Sigmoid colon (tissue), 7 donors: ENCODE measurements around the gene TMTC2. TPM values are rescaled to one million over a fixed set of nuclear protein-coding genes. Genes with fewer than 3 reads are reported as not detected.

Experiments
- DNase-seq: peaks from one replicate; pipeline ENCODE4 v3.0.0-alpha.2; 2019
- H3K27ac ChIP-seq, 4 donors: fragments of 200-600 bp; sonication (generic); one replicate each; pipeline ENCODE4 v1.5.1; 2016 to 2019; ENCODE audit warnings: mild to moderate bottlenecking in 1 of 4
- H3K27me3 ChIP-seq, 3 donors: fragments of 200-600 bp; sonication (generic); one replicate each; pipeline ENCODE4 v1.5.1; 2019; ENCODE audit warnings: mild to moderate bottlenecking in 1 of 3
- H3K36me3 ChIP-seq, 4 donors: fragments of 200-600 bp; sonication (generic); one replicate each; pipeline ENCODE4 v1.5.1; 2016 to 2019
- H3K4me1 ChIP-seq, 4 donors: fragments of 200-600 bp; sonication (generic); one replicate each; pipeline ENCODE4 v1.5.1; 2017 to 2019
- H3K4me3 ChIP-seq, 4 donors: fragments of 200-600 bp; sonication (generic); one replicate each; pipeline ENCODE4 v1.5.1; 2017 to 2019; ENCODE audit warnings: mild to moderate bottlenecking in 2 of 4, moderate library complexity in 1 of 4
- H3K9me3 ChIP-seq, 4 donors: fragments of 200-600 bp in 3 of 4; sonication (generic) in 3 of 4; one replicate each; pipeline versions ENCODE4 v1.5.1 to v1.6.1; 2013 to 2019
- EP300 ChIP-seq, 4 donors: sonication (generic); formaldehyde crosslinking; IDR thresholded peaks; one replicate each; pipeline ENCODE4 v1.6.1; 2017; ENCODE audit warnings: antibody characterized with exemption in 4 of 4
- POLR2A ChIP-seq, 2 donors: fragments of 450-650 bp; IDR thresholded peaks; one replicate each; pipeline ENCODE4 v1.6.1; 2016; ENCODE audit warnings: antibody characterized with exemption in 2 of 2, mild to moderate bottlenecking in 2 of 2, moderate library complexity in 2 of 2
- POLR2AphosphoS5 ChIP-seq, 4 donors: sonication (generic); formaldehyde crosslinking; IDR thresholded peaks; one replicate each; pipeline ENCODE4 v1.6.1; 2017; ENCODE audit warnings: antibody characterized with exemption in 4 of 4
- WGBS, 2 donors: extraction: QIAGEN DNeasy Blood & Tissue Kit; methylation state at CpG; one replicate each; pipeline ENCODE4 v1.1.7; 2013; 5-methylcytosine and 5-hydroxymethylcytosine counted together
- intact Hi-C: fragments of 100-400 bp; cut with DNase I; formaldehyde crosslinking; loops from one replicate; pipeline ENCODE4 v1.15.1; 2023
- polyA plus RNA-seq, 3 donors: library from polyadenylated mRNA; stranded (reverse); fragments of 200-250 nt; gene quantifications; one replicate each; pipeline ENCODE4 v1.2.3, GENCODE V29; 2013
- total RNA-seq, 4 donors: library from RNA; depleted of rRNA; stranded (reverse); fragments of >200 nt; gene quantifications; one replicate each; pipeline ENCODE4 v1.1.0, GENCODE V29; 2016
- TF ChIP-seq, protein P1 (sequence below), 4 experiments: fragments of 450-650 bp in 3 of 4; fragments of 200-600 bp in 1 of 4; IDR thresholded peaks; one replicate each; pipeline ENCODE4 v1.5.1; 2016 to 2019; ENCODE audit warnings: antibody characterized with exemption in 4 of 4, mild to moderate bottlenecking in 3 of 4, moderate library complexity in 2 of 4
- donor health status: healthy with polysubstance abuse.
- donor health status: Bipolar disorder and iron deficiency.
- donor health status: healthy.

TMTC2 gene
- total and polyA plus RNA-seq, 7 donors: 1.2 to 74.4 (median 61.2) TPM

- 89 to 95% methylated on average over 1 of the region's 1 CpG for WGBS, 2 donors
Observed at GRCh38 chr12:82673698-82674097, 13.0 kb upstream of the TMTC2 start.

DNA sequence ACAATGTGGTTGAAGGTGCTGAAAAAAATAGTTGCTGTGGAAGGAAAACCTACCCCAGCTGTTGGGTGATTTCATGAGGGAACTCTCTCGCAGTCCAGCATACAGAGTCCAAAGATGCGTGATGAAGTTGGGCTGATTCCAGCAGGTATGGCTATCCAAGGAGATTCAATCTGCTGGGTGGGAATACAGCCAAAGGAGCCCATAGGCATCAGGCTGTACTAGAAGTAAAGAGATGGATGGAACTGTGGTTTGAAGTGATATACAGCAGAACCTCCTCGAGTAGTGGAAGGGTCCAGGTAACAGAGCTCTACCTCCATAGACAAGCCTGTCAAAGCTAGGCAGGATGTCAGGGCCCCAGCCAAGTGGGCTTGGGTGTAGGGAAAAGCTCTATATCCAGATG, 11.5 kb upstream of the TMTC2 start:
- no peaks in the 10 kb centered on the region for H3K4me1 ChIP-seq
- 90% methylated on average over 3 of the region's 3 CpGs for WGBS, 2 donors
- DNase-seq: no peak
- no peak overlapping the region for H3K27ac ChIP-seq
- H3K36me3 ChIP-seq: no peaks in the 10 kb centered on the region
- H3K4me3 ChIP-seq: no peak overlapping the region
- no peak for TF ChIP-seq POLR2AphosphoS5 (IDR thresholded peaks at IDR 0.05)
- TF ChIP-seq POLR2A (IDR thresholded peaks at IDR 0.05): no peak
- no peak for TF ChIP-seq EP300 (IDR thresholded peaks at IDR 0.05)
- TF ChIP-seq, protein P1, sequence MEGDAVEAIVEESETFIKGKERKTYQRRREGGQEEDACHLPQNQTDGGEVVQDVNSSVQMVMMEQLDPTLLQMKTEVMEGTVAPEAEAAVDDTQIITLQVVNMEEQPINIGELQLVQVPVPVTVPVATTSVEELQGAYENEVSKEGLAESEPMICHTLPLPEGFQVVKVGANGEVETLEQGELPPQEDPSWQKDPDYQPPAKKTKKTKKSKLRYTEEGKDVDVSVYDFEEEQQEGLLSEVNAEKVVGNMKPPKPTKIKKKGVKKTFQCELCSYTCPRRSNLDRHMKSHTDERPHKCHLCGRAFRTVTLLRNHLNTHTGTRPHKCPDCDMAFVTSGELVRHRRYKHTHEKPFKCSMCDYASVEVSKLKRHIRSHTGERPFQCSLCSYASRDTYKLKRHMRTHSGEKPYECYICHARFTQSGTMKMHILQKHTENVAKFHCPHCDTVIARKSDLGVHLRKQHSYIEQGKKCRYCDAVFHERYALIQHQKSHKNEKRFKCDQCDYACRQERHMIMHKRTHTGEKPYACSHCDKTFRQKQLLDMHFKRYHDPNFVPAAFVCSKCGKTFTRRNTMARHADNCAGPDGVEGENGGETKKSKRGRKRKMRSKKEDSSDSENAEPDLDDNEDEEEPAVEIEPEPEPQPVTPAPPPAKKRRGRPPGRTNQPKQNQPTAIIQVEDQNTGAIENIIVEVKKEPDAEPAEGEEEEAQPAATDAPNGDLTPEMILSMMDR (IDR thresholded peaks at IDR 0.05): no peak
- H3K9me3 ChIP-seq: no peaks in the 10 kb centered on the region
- intact Hi-C loops: no loop called here
- no peaks in the 10 kb centered on the region for H3K27me3 ChIP-seq

More at GRCh38 chr12:82673698-82674097, 13.0 kb upstream of the TMTC2 start:
- Histone ChIP-seq H3K4me3 (no peak overlapping the region), H3K4me1 (no peaks in the 10 kb centered on the region), H3K36me3 (no peaks in the 10 kb centered on the region), H3K27me3 (no peaks in the 10 kb centered on the region), H3K27ac (no peak overlapping the region), H3K9me3 (no peaks in the 10 kb centered on the region)
- TF ChIP-seq POLR2A (IDR thresholded peaks at IDR 0.05) (no peak), EP300 (IDR thresholded peaks at IDR 0.05) (no peak), POLR2AphosphoS5 (IDR thresholded peaks at IDR 0.05) (peak in 1 of 4 donors; percentile 22)
- TF ChIP-seq, protein P1 (IDR thresholded peaks at IDR 0.05): no peak
- intact Hi-C loops: no loop called here
- no peak for DNase-seq

- H3K27me3 ChIP-seq: no peaks in the 10 kb centered on the region
- TF ChIP-seq POLR2AphosphoS5 (IDR thresholded peaks at IDR 0.05) (no peak), EP300 (IDR thresholded peaks at IDR 0.05) (no peak), POLR2A (IDR thresholded peaks at IDR 0.05) (no peak)
- TF ChIP-seq, protein P1 (IDR thresholded peaks at IDR 0.05): no peak
- H3K36me3 ChIP-seq: no peaks in the 10 kb centered on the region
- intact Hi-C loops: loop anchor here (10.0 kb wide), 4 partner anchors 192 to 852 kb away; no protein-coding TSS in a partner anchor
- H3K4me1 ChIP-seq: peaks cover 0 to 22% (median 15%) of the 10 kb centered on the region in 4 donors
- peak overlapping the region in 3 of 4 donors; percentile 5 to 39 (median 16) for H3K27ac ChIP-seq
- WGBS, 2 donors: 45 to 82% methylated on average over 1 of the region's 1 CpG
- no peaks in the 10 kb centered on the region for H3K9me3 ChIP-seq
- no peak for DNase-seq
- H3K4me3 ChIP-seq: no peak overlapping the region
Observed at GRCh38 chr12:82682326-82682725, 4.4 kb upstream of the TMTC2 start.

DNA sequence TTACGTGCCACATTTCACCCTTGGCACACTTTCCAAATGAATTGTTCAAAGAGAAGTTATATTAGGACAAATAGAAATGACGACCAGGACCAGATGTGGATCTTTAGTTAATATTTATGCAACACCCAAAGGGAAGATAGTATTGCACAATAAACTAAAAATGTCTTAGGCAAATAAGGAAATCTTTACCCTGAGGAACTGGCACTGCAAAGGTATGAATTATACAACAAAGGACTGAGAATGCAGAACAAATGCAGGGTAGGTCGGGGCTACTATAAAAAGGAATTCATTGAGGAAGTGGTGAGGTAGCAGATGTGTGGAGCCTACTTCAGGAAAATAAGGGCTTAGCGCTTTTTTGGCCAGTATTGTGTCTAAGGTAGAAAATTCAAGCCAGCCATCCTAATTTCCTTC, 3.9 kb upstream of the TMTC2 start:
- DNase-seq: no peak
- TF ChIP-seq, protein P1 (IDR thresholded peaks at IDR 0.05): no peak
- no peak for TF ChIP-seq POLR2AphosphoS5 (IDR thresholded peaks at IDR 0.05)
- no peak for TF ChIP-seq EP300 (IDR thresholded peaks at IDR 0.05)
- no peak for TF ChIP-seq POLR2A (IDR thresholded peaks at IDR 0.05)
- WGBS, 2 donors: 6 to 10% methylated on average over 4 of the region's 4 CpGs
- Histone ChIP-seq H3K4me3 (no peak overlapping the region), H3K36me3 (no peaks in the 10 kb centered on the region), H3K27ac (peak overlapping the region in 3 of 4 donors; percentile 5 to 39 (median 16)), H3K4me1 (peaks cover 0 to 22% (median 15%) of the 10 kb centered on the region in 4 donors), H3K9me3 (no peaks in the 10 kb centered on the region), H3K27me3 (no peaks in the 10 kb centered on the region)
- intact Hi-C loops: loop anchor here (10.0 kb wide), 4 partner anchors 192 to 852 kb away; no protein-coding TSS in a partner anchor

- Histone ChIP-seq H3K4me3 (peak overlapping the region; percentile 91 to 97 (median 92)), H3K27ac (peak overlapping the region; percentile 90 to 98 (median 96)), H3K36me3 (no peaks in the 10 kb centered on the region), H3K27me3 (no peaks in the 10 kb centered on the region), H3K4me1 (peaks cover 0 to 40% (median 29%) of the 10 kb centered on the region in 4 donors), H3K9me3 (no peaks in the 10 kb centered on the region)
- intact Hi-C loops: loop anchor here (2.0 to 10.0 kb wide), 8 partner anchors 189 to 1817 kb away; no protein-coding TSS in a partner anchor
- TF ChIP-seq, protein P1 (IDR thresholded peaks at IDR 0.05): peak; percentile 86 to 93 (median 90)
- TF ChIP-seq POLR2AphosphoS5 (IDR thresholded peaks at IDR 0.05): peak; percentile 31 to 64 (median 44)
- TF ChIP-seq POLR2A (IDR thresholded peaks at IDR 0.05): no peak
- 0 to 1% methylated on average over 11 of the region's 11 CpGs for WGBS, 2 donors
- peak; percentile 98 for DNase-seq
Observed at GRCh38 chr12:82685790-82686167, 927 bp upstream of the TMTC2 start.
